AG20443 (cell line): ENCODE data around the gene SPPL2C.

Source experiments
- DNase-seq: peaks from one replicate; pipeline ENCODE4 v3.0.0; 2012; ENCODE audit warnings: low spot score, mixed read lengths

The SPPL2C gene

GRCh38 chr17:45844695-45845375 lies at the start of gene SPPL2C:
Gene SPPL2C, plus strand, starts transcription at chr17:45844881. Its CDS starts 26 bp downstream, at chr17:45844907.
- no peak for DNase-seq

- no peak for DNase-seq
These were observed 43.9 kb upstream of the SPPL2C start for GRCh38 chr17:45800816-45801215.

- no peak for DNase-seq
These were observed 43.3 kb upstream of the SPPL2C start for GRCh38 chr17:45801421-45801820.

- DNase-seq = no peak
These were observed 35.8 kb upstream of the SPPL2C start for GRCh38 chr17:45808845-45809244.

- no peak for DNase-seq
These were observed 35.2 kb upstream of the SPPL2C start for GRCh38 chr17:45809499-45809898.

GRCh38 chr17:45812102-45812501 lies 32.6 kb upstream of the SPPL2C start:
- no peak for DNase-seq

GRCh38 chr17:45813048-45813725 lies 31.5 kb upstream of the SPPL2C start:
- no peak for DNase-seq

GRCh38 chr17:45814622-45815606 lies 29.8 kb upstream of the SPPL2C start:
- no peak for DNase-seq

GRCh38 chr17:45815752-45816151 lies 28.9 kb upstream of the SPPL2C start:
- DNase-seq = no peak

GRCh38 chr17:45818041-45818440 lies 26.6 kb upstream of the SPPL2C start:
- DNase-seq = no peak

- no peak for DNase-seq
These were observed 26.0 kb upstream of the SPPL2C start for GRCh38 chr17:45818699-45819098.

- DNase-seq = no peak
These were observed 25.0 kb upstream of the SPPL2C start for GRCh38 chr17:45819632-45820031.

- DNase-seq = no peak
These were observed 24.5 kb upstream of the SPPL2C start for GRCh38 chr17:45820052-45820780.

GRCh38 chr17:45821147-45821546 lies 23.5 kb upstream of the SPPL2C start:
- DNase-seq = no peak

- no peak for DNase-seq
These were observed 21.1 kb upstream of the SPPL2C start for GRCh38 chr17:45823598-45823997.

GRCh38 chr17:45824475-45824874 lies 20.2 kb upstream of the SPPL2C start:
- DNase-seq = no peak

- DNase-seq = no peak
These were observed 19.7 kb upstream of the SPPL2C start for GRCh38 chr17:45824901-45825492.

GRCh38 chr17:45825792-45826191 lies 18.9 kb upstream of the SPPL2C start:
- DNase-seq = no peak

GRCh38 chr17:45826919-45827588 lies 17.6 kb upstream of the SPPL2C start:
- no peak for DNase-seq

GRCh38 chr17:45828171-45828570 lies 16.5 kb upstream of the SPPL2C start:
- no peak for DNase-seq

- DNase-seq = no peak
These were observed 16.0 kb upstream of the SPPL2C start for GRCh38 chr17:45828582-45829133.
